Right renal cortex interstitium (tissue), 3 donors: ENCODE measurements around the gene KANSL1L. TPM values are rescaled to one million over a fixed set of nuclear protein-coding genes. Genes with fewer than 3 reads are reported as not detected.
"Not testable (repeated sequence)": the region's sequence is repeated elsewhere in the genome, so short reads cannot be mapped to it uniquely, and the experiment has no call there.

Experiments
- DNase-seq, 3 donors: peaks; one replicate each; pipeline ENCODE4 v3.0.0-alpha.2; 2013; ENCODE audit warnings: low read depth in 3 of 3, low spot score in 2 of 3
- polyA plus RNA-seq, 3 donors: library from polyadenylated mRNA; unstranded; fragments of 120-200 nt; gene quantifications; one replicate each; pipeline ENCODE4 v1.2.1, GENCODE V29; 2013; ENCODE audit not compliant: insufficient read length in 3 of 3

KANSL1L gene
- 10 to 100 TPM; 53.4 to 56.3 (median 55.2) TPM for polyA plus RNA-seq

- DNase-seq = peak; percentile 87 to 93 (median 89)
Measured at GRCh38 chr2:210171309-210172218, at the start of gene KANSL1L. KANSL1L (minus strand) TSS chr2:210171409; CDS start chr2:210154582, 16,827 bp downstream.

GRCh38 chr2:210215120-210215519, 43.9 kb upstream of the KANSL1L start:
- DNase-seq = no peak

GRCh38 chr2:210210185-210210584, 39.0 kb upstream of the KANSL1L start:
- DNase-seq = no peak

DNA sequence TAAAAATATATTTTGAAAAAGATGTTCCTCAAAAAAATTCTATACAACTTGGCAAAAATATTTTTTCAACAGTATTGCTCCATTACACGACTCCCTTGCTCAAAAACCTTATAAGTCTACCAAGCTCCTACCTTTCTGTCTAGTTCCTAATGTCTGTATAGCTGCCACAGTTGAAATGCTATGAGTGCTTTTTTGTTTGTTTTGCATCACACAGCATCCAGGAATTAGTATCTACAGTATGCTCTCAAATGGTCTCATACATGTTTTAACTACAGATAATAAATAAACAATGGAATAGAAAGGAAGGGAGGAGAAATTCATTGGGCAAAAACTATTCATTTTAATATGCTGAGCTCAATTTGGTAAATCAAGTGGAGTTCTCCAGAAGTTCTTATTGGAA, 36.7 kb upstream of the KANSL1L start:
- DNase-seq = no peak

DNA sequence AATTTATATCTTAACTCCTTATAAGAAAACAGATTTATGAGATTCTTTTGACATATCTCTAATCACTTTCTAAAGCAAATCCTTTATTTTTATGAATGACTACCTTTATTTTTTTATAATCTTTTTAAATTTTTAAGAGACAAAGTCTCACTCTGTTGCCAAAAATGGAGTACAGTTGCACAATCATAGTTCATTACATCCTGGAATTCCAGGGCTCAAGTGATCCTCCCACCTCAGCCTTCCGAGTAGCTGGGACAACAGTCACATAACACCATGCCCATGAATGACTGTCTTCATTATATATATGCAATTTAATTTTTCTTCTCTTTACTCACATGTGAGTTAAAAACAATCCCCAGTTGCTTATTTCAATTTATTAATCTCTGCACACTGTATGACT, 32.3 kb upstream of the KANSL1L start:
- no peak for DNase-seq

GRCh38 chr2:210203147-210203546, 31.9 kb upstream of the KANSL1L start:
- no peak for DNase-seq

- no peak for DNase-seq
Measured at GRCh38 chr2:210199854-210200253, 28.6 kb upstream of the KANSL1L start.

GRCh38 chr2:210199186-210199765, 28.1 kb upstream of the KANSL1L start:
- no peak for DNase-seq

- DNase-seq = no peak
Measured at GRCh38 chr2:210198326-210198725, 27.1 kb upstream of the KANSL1L start.

DNA sequence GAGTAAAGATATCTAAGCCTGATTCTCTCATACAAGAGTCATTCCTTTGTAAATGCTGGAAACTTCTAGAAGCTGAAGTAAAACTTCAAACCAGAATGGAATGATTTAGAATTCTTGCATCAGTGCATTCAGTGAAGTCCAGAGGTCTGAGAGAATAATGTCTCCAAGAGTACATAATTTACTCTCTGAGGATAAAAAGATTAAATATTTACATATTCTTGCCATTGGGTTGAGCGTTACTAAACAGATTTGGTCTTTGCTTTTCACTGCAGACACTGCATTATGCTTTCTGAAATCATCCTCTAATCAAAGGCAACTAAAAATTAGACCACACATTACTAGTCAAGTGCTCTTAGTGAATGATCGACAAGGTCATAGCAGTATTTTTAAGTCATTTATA, 26.5 kb upstream of the KANSL1L start:
- no peak for DNase-seq

- no peak for DNase-seq
Measured at GRCh38 chr2:210195101-210195852, 24.1 kb upstream of the KANSL1L start.

DNA sequence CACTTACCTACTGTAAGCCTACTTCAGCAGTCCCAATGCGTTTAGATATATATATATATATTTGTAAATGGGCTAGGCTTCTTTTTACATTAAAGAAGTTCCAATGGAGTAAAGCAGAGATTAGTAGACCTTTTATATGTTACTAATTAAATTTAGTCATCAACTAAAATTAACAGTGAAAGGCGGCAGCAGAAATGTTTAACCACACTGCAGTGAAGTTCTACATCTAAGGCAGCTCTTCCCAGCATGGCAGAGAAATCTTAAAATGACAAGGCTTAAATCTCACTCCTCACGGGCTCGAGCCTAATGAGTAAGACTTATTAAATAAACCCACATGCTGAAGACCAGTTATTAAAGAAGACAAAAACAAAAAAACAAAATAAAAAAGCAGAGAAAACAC, 19.1 kb upstream of the KANSL1L start:
- DNase-seq = no peak

DNA sequence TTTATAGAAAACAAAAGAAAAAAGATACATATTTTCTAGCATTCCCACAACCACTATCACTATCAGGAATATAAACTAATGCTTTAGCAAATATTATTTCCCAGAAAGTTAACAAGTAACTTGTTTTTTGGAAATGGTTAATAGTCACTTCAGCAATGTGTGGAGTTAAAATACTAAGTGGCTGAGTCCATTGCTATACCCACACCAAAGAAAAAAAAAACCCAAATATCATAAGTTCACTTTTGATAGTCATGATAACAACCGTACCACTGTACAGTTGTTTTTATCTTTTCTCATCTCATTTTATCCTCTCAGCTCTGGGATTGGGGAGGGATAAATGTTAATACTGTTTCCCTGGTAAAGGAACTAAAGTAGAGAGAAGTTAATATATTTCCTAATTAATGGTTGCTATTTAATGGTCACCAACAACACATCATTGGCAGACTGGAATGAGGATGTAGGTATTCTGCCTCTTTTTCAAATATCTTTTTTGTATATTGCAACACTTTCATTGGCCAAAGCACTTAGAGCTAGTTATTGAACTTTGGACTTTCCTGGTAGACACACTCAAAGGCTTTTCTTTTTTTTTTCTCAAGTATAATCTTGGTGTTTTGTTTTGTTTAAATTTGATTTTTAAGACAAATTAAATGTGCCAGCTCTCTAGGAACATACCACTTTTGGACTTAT, 18.4 kb upstream of the KANSL1L start:
- DNase-seq = no peak

DNA sequence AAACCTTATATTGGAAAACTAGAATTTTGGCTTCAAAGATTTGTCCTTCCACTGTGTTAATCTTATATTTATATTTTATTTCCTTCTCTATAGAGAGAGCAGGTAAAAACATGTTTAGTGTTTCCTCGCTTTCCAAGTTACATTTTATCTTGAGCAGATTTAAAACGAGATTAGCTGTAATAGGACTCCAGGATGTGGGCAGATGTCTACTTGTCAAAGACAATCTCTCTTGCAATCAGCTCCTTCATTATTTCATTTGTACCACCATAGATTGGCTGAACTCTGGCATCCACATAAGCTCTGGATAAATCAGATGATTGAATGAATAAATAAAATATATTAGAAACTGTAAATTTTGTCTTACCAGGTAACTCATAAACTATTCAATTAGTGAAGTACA, 17.5 kb upstream of the KANSL1L start:
- DNase-seq = no peak

DNA sequence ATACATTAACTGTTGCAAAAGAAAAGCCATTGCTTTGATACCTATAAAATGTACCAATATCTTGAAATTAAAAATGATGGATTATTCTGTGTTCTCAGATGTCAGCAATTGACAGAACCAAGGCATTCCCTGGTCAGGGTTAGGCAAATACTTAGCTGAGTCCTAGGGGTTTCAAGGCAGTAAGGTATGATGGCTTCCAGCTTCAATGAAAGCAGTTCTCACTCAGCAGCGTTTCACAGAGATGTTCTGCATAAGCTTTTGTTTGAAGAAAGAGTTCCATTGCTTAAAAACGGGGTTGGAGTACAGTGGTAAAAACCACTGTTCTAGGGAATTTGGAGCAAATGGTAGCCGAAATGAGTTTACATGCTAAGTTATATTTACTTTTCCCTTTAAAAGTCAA, 17.0 kb upstream of the KANSL1L start:
- no peak for DNase-seq

GRCh38 chr2:210183936-210184335, 12.7 kb upstream of the KANSL1L start:
- DNase-seq = not testable (repeated sequence)

- DNase-seq = not testable (repeated sequence)
Measured at GRCh38 chr2:210181606-210182088, 10.4 kb upstream of the KANSL1L start.

DNA sequence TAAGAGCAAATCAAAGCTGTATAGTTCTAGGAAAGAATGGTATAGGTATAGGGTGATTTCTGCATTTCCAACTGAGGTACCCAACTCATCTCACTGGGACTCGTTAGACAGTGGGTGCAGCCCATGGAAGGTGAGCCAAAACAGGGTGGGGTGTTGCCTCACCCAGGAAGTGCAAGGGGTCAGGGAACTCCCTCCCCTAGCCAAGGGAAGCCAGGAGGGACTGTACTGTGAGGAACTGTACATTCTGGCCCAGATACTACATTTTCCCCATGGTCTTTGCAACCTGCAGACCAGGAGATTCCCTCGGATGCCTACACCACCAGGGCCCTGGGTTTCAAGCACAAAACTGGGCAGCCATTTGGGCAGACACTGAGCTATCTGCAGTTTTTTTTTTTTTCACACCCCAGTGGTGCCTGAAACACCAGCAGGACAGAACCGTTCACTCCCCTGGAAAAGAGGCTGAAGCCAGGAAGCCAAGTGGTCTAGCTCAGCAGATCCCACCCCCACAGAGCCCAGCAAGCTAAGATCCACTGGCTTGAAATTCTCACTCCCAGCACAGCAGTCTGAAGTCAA, 9.9 kb upstream of the KANSL1L start:
- DNase-seq = not testable (repeated sequence)

DNA sequence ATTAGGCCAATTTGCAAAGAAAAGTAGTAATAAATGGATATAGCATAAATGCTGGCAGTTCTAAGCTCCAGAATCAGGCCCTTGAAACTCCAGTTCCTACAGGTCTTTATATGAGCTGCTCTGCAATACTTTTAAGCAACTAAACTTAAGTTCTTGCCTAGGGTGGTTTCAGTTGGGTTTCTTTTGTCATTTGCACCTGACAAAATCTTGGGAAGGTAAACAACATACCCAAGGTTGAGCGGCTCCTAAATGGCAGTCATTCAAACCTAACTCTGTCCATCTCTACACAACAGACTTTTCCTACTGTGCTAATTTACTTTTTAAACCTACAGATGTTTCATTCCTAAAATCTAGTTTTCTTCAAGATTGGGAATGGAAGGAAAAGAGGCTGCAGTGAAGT, 9.3 kb upstream of the KANSL1L start:
- DNase-seq = no peak

GRCh38 chr2:210179351-210179990, 8.3 kb upstream of the KANSL1L start:
- DNase-seq = no peak
